ENCODE data around the gene CST1.

Gene CST1

GRCh38 chr20:23702021-23702420 is 48.7 kb downstream of the CST1 start:
- no peak overlapping the region for H3K27ac ChIP-seq
- no peak overlapping the region for H3K4me3 ChIP-seq (ENCODE audit: low read depth, low read length)
- H3K36me3 ChIP-seq (replicated peaks) = no peaks in the 10 kb centered on the region
- TF ChIP-seq, protein P1, sequence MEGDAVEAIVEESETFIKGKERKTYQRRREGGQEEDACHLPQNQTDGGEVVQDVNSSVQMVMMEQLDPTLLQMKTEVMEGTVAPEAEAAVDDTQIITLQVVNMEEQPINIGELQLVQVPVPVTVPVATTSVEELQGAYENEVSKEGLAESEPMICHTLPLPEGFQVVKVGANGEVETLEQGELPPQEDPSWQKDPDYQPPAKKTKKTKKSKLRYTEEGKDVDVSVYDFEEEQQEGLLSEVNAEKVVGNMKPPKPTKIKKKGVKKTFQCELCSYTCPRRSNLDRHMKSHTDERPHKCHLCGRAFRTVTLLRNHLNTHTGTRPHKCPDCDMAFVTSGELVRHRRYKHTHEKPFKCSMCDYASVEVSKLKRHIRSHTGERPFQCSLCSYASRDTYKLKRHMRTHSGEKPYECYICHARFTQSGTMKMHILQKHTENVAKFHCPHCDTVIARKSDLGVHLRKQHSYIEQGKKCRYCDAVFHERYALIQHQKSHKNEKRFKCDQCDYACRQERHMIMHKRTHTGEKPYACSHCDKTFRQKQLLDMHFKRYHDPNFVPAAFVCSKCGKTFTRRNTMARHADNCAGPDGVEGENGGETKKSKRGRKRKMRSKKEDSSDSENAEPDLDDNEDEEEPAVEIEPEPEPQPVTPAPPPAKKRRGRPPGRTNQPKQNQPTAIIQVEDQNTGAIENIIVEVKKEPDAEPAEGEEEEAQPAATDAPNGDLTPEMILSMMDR (IDR thresholded peaks at IDR 0.05; ENCODE audit: low read depth, low read length, missing control alignments) = no peak
- DNase-seq = no peak
- no peaks in the 10 kb centered on the region for H3K27me3 ChIP-seq (replicated peaks)
- in situ Hi-C loops (cut with HindIII; ENCODE audit: low pct_ligation_motif_present, low sequenced_read_pairs) = no loop called here

DNA sequence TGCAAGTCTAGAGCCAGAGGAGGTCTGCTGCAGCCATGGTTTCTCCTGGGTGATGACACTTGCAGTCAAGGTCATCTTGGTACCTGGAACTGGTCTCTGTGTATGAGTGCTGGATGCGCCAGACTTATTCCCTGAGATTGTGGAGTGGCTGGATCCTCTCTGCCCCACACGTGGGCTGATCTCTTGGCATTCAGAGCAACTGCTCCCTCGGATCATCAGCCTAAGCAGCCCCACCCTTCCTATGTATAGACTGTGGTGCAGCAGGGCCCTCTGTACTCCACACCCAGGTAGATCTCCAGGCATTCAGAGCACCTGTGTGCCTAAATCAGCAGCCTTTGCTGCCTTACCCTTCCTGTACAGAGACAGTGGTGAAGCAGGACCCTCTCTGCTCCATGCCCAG is 49.8 kb downstream of the CST1 start:
- DNase-seq = no peak
- no peaks in the 10 kb centered on the region for H3K36me3 ChIP-seq (replicated peaks)
- in situ Hi-C loops (cut with HindIII; ENCODE audit: low pct_ligation_motif_present, low sequenced_read_pairs) = no loop called here
- H3K4me3 ChIP-seq (ENCODE audit: low read depth, low read length) = no peak overlapping the region
- TF ChIP-seq, protein P1 (IDR thresholded peaks at IDR 0.05; ENCODE audit: low read depth, low read length, missing control alignments) = no peak
- no peak overlapping the region for H3K27ac ChIP-seq
- H3K27me3 ChIP-seq (replicated peaks) = no peaks in the 10 kb centered on the region

DNA sequence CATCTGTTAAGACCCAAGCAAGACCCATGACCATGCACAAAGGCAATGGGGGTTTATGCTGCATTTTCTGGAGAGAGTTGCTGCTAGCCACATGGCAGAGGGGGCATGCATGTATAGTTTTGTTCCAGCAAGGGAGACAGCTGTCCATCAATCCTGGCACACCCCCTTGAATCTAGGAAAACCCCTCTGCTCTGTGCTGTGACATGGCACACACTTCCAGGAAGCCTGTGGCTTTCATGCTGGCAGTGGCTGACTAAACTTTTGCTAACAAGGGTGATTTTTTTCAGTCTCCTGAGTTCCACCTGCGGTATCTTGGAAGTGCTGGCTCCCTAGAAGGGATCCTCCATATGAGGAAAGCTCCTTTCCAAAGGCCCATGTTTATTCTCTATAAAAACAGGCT is 52.8 kb downstream of the CST1 start:
- no peaks in the 10 kb centered on the region for H3K36me3 ChIP-seq (replicated peaks)
- no peak overlapping the region for H3K4me3 ChIP-seq (ENCODE audit: low read depth, low read length)
- H3K27ac ChIP-seq = no peak overlapping the region
- TF ChIP-seq, protein P1 (IDR thresholded peaks at IDR 0.05; ENCODE audit: low read depth, low read length, missing control alignments) = no peak
- DNase-seq = no peak
- in situ Hi-C loops (cut with HindIII; ENCODE audit: low pct_ligation_motif_present, low sequenced_read_pairs) = no loop called here
- H3K27me3 ChIP-seq (replicated peaks) = no peaks in the 10 kb centered on the region

Data from brain microvascular endothelial cell (primary cell).